Middle frontal gyrus (tissue), 1 donor: ENCODE results near the gene LRIG3.
"Not testable (repeated sequence)": the region's sequence is repeated elsewhere in the genome, so short reads cannot be mapped to it uniquely, and the experiment has no call there.

Experiments used
- DNase-seq: peaks from one replicate; pipeline ENCODE4 v3.0.0-alpha.2; 2015; ENCODE audit warnings: low spot score; ENCODE audit errors: extremely low spot score

The LRIG3 gene

DNA sequence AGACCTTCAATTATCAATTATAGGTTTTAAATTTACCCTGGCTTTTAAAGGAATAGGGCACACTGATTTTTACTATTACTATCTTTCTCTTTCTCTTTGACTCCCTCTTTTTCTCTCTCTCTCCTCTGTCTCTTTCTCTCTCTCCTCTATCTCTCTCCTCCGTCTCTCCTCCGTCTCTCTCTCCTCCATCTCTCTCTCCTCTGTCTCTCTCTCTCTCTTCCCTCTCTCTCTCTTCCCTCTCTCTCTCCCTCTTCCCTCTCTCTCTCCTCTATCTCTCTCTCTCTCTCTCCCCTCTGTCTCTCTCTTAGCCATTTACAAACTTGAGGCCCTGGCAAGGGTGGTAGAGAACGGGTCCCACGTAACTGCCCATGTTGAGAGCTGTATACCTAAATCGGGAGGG is 62.3 kb downstream of the LRIG3 start:
- no peak for DNase-seq

DNA sequence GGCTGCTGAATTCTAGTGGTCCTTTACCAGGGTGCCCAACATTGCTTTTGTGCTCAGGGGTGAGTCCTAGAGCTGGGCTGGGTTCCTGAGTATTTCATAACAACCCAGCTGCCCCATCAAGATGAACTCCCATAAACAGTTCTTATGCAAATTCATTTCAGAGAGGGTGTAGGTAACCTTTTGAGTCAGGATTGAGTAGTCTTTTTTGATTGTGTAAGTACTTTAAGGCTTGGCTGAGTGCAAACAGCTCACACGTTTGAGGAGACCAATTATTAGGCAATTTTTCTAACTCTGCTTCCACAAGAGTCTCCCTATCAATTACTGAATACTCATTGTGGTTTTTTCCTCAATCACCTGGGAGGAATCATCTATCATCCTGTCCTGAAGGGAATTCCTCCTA is 63.1 kb downstream of the LRIG3 start:
- not testable (repeated sequence) for DNase-seq

DNA sequence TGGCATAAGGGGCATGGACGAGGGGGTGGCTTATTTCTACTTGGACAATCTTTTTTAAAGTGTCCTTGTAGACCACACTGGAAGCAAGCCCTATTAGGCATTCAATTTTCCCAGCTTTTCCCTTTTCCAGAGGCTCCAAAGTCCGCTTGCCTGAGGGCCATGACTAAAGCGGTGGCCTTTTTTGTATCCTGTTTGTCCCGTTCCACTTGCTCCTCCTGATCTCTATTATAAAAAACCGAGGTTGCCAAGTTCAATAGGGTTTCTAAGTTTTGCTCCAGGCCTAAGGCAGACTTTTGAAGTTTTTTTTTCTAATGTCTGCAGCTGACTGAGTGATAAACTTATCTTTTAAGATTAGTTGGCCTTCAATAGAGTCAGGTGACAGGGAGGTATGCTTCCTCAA is 64.7 kb downstream of the LRIG3 start:
- not testable (repeated sequence) for DNase-seq

DNA sequence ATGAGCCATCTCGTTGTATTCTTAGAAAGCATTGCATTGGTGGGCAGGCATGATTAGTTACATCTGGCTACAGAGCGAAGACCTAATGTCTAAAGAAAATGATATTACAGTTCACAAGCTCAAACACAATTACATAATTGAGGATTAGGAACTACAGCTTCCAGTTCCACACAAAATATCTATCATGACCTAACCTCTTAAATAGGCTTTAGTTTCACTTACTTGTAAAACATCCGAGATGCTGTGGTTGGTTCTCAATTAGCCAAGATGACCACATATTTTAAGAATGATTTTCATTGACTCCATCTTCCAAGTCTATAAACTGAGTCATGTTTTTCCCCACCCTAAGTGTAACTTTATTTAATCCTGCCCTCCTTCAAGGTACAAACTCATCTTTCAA is 69.5 kb downstream of the LRIG3 start:
- no peak for DNase-seq

DNA sequence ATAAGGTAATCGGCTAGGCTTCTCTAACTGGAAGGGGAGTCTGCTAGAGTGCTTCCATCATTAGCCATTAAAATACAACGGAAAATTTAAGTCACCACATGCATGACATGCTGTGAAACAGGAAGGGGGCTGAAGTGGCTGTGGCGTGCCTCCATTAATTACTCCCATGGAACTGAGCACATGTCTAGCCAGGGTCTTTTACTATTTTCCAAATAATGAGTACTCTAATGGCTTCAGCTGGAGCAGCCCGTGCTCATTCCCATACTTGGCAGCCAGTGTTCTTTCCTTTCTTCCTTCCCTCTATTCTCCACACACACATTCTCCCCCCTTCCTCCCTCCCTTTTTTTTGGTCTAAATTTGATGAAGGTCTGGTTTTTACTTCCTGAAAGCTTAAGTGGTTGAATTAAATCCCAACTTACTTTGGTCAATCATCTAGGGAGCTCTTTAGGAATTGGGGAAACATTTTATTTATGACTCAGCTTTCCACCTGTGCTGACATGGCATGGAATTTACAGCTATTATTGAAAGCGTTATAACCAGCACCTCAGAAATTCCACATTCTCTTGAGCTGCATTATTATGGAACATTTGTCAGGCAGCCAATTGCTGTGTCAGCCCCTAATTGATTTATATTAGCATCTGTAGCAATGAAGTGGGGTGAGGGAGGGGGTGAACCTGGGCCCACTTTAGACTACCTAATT is 72.3 kb downstream of the LRIG3 start:
- DNase-seq, result no peak

DNA sequence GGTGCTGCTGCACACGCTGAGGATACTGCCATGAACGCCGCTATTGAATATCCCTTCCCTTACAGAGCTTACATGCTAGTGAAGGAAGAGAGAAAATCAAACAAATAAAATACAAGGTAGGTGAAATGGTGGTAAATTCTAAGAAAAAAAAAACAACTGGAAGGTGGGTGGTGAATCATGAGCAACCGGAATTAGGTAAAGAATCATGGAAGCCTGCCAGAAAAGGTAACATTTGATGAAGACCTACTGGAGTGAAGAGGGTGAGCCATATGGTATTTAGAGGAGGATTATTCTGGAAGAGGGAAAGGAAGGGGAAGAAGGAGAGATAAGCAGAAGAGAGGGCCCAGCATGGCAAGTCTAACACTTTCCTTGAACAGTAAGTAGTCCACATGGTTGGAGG is 76.1 kb downstream of the LRIG3 start:
- no peak for DNase-seq

DNA sequence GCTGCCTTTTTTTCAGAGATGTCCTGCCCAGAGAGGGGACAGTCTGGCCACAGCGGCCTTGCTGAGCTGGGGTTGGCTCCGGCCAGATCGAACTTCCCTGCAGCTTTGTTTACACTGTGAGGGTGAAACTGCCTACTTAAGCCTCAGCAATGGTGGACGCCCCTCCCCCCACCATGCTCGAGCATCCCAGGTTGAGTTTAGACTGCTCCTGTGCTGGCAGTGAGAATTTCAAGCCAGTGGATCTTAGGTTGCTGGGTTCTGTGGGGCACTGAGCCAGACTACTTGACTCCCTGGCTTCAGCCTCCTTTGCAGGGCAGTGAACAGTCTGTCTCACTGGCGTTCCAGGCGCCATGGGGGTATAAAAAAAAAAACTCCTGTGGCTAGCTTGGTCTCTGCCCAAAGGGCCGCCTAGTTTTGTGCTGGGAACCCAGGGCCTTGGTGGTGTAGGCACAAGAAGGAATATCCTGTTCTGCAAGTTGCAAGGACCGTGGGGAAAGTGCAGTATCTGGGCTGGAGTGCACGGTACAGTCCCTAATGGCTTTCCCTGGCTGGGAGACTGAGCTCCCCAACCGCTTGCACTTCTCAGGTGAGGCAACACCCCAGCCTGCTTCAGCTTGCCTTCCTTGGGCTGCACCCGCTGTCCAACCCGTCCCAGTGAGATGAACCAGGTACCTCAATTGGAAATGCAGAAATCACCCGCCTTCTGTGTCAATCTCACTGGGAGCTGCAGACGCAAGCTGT is 79.1 kb downstream of the LRIG3 start:
- no peak for DNase-seq

DNA sequence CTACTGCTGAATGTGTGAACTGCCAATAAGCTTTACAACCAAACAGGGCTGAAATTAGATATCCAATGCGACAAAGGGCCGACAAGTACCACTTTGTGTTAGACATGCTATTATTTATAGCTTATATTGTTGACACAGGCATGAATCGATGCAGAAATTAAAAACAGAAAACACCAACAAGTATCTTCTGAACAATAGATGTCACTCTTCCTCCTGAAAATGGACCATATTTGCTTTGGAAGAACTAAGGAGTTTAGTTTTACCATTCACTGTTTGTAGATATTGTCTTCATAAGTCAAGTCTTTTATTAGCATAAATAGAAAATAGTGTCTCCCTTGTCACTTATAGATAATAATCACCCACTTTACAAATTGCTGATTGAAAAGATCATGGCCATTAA is 86.5 kb downstream of the LRIG3 start:
- no peak for DNase-seq

DNA sequence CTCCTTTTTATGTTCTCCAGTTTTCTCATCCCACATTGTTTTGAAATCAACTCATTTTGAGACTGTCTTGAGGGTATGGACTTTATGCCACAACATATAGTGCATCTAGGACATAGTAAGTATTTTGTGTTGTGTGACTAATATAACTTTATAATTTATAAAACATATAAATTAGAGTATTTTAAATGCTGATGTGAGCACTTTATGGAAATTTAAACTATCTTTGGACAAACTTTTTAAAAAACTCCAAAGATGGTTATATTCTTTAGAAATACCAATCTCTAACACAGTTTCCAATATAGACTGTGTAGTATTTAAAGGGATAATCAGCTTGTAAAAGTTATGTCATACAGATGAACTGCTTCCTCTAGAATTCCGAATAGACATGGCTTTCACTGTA is 87.4 kb downstream of the LRIG3 start:
- no peak for DNase-seq
